GM21526 (cell line): ENCODE results near the gene GAS2L3.
A peak's percentile ranks its signal among the peaks of the same experiment; 100 is the strongest.
"Not testable (repeated sequence)": the region's sequence is repeated elsewhere in the genome, so short reads cannot be mapped to it uniquely, and the experiment has no call there.

Source experiments
- ATAC-seq: cut with Tn5 transposase; IDR thresholded peaks from one replicate; pipeline ENCODE4 v1.9.1; 2021; ENCODE audit warnings: moderate library complexity; ENCODE audit not compliant: unreplicated experiment, low FRiP score

The GAS2L3 gene

GRCh38 chr12:100573292-100574186 lies at the start of gene GAS2L3:
Gene GAS2L3 (plus strand): TSS chr12:100573684. CDS start chr12:100594905, 21,221 bp downstream.
- ATAC-seq, result peak; percentile 98

GRCh38 chr12:100528034-100528433 lies 45.5 kb upstream of the GAS2L3 start:
- ATAC-seq, result no peak

DNA sequence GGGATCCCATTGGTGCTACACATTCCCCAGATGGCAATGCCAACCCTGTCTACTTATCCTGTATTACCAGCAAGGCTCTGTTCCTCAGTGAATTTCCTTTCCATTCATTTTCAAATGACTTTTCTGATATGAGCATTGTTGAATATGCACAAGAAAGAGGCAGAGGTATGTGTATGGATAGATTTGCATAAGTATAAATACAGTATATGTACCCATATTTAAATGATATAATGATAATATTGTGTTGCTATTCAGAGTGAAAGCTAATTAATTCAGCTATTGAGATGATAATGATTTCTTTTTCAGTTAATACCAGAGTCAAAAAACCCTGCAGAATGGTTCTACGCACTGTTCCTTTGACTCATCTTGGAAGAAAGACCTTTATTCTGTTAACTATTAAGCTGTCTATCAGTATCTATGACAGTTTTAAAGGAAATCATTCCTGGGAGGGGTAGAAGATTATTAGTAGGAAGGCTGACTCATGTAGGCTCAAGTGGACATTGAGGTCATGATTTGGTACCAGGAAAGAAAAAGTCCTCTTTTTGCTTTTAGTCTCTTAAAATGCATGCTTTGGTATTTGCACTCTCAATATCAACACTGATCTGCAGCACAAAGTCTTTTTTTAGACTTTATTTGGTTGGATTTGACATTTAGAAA lies 44.9 kb upstream of the GAS2L3 start:
- ATAC-seq, result no peak

- ATAC-seq, result no peak
Observed at GRCh38 chr12:100529756-100530350, 43.6 kb upstream of the GAS2L3 start.

GRCh38 chr12:100533376-100533775 lies 40.1 kb upstream of the GAS2L3 start:
- no peak for ATAC-seq

GRCh38 chr12:100534625-100535227 lies 38.8 kb upstream of the GAS2L3 start:
- ATAC-seq, result no peak

DNA sequence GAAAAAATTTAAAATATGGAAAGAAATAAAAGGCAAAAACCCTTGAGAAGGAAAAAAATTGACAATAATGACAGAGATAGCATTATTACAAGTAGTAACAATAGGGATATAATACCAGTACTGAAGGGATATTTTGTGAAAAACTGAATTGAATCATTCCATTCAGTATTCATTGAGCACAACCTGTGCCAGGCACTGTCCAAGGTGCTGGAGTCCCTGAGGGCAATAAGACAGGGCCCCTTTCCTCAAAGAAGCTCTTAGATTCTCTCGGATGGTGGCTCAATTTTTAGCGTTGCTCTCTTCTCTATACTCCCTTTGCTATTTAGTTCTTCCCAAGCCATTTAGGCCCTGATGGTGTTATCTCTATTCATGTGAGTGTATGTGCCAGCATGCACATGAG lies 34.3 kb upstream of the GAS2L3 start:
- no peak for ATAC-seq

- no peak for ATAC-seq
Observed at GRCh38 chr12:100544165-100544564, 29.3 kb upstream of the GAS2L3 start.

GRCh38 chr12:100545092-100545491 lies 28.4 kb upstream of the GAS2L3 start:
- no peak for ATAC-seq

DNA sequence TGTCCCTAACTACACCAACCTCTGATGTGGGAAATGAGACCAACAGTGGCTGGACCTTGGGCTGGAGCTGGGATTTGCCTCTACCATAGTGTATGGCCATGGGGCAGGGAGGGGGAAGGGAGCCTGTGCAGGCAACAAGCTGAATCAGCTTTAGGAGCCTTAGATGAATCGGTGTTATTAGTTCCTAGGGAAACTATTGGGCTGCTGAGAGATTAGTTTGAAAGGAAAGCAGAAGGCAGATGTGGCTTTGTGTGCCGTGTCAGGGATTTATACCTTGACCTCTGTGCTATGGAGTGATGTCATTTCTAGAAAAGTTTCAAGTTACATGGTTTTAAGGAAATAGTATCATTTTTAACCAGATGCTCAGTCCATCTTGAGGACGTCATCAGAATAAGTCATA lies 19.5 kb upstream of the GAS2L3 start:
- ATAC-seq, result no peak

DNA sequence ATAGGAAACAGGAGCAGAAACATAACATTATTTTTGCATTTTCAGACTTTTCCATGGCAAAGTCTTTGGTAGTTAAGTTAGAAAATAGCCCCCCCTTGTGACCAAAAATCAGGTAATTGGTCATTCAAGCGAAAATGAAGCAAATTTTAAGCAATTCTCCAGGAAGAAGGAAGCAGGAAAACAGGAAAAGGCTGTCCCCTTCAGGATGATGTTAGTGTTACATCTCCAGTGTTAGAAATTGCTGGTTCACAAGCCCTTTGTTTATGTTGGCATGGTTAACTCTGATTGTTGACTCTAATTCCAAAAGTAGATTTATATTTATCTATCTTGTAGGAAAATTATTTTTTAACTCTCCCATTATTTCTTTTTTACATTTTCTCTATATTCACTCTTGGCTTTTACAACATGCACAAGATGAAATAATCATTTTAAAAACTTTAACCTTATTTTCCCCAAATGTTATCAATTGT lies 18.8 kb upstream of the GAS2L3 start:
- no peak for ATAC-seq

- ATAC-seq, result no peak
Observed at GRCh38 chr12:100555722-100556121, 17.8 kb upstream of the GAS2L3 start.

- no peak for ATAC-seq
Observed at GRCh38 chr12:100557357-100557756, 16.1 kb upstream of the GAS2L3 start.

DNA sequence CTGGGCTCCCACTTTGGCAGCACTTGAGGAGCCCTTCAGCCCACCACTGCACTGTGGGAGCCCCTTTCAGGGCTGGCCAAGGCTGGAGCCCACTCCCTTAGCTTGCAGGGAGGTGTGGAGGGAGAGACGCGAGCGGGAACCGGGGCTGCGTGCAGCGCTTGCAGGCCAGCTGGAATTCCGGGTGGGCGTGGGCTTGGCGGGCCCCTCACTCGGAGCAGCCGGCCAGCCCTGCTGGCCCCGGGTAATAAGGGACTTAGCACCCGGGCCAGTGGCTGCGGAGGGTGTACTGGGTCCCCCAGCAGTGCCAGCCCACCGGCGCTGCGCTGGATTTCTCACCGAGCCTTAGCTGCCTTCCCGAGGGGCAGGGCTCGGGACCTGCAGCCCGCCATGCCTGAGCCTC lies 14.2 kb upstream of the GAS2L3 start:
- ATAC-seq, result not testable (repeated sequence)

DNA sequence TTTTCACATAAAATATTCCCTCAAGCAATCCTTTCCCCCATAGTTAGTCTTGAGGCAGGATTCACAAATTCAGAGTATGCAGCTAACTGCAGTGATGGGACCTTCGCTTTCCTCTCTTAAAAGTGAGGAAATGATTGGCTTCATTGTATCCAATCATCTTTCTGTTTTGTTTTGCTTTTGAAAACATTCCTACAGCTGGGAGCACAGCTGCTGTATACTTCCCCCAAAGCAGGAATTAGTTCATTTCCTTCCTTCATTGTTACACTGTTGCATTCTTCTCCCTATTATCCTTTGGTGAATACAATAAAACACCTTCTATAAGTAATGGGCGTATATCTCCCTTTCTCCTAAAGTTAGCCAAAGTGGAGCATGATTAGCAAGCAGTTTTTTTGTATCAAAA lies 9.4 kb upstream of the GAS2L3 start:
- no peak for ATAC-seq

DNA sequence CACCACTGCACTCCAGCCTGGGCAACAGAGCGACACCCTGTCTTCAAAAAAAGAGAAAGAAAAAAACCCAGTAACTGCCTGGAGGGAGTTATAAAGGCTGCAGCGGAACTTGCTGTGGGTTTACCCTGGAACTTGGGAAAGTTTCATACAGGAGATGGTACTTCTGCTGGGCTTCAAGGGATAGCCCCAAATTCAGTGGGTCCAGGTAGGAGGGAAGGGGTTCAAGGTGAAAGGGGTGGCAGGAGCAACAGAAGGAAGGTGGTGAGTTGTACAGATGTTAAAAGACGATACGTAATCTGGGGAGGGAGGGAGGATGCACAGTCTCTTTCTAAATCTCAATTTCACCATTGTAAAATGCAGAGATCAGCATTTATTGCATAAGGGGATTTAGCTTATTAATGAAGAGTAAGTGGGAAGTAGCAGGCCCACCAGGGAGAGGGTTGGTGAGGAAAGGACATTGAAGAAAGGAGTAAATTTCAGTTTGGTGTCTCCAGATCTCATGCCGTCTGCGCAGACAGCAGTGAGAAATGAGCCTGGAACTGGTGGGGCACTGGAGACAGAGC lies 8.5 kb upstream of the GAS2L3 start:
- ATAC-seq, result no peak

DNA sequence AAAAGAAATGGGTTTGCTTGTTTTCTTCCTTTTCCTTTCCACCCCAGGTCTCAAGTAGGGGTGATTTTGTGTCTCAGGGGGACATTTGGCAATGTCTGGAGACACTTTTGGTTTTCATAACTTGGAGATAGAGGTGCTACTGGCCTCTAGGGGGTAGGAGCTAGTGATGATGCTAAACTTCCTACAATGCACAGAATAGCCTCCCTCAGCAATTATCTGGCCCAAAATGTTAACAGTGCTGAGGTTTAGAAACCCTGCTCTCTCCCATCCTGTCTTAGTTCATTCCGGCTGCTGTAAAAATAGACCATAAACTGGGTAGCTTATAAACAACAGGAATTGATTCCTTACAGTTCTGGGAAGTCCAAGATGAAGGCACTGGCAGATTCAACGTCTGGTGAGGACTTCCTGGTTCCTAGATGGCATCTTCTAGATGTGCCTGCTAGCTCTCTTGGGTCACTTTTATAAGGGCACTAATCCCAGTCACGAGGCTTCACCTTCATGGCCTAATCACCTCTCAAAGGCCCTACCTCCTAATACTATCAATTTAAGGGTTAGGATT lies 7.4 kb upstream of the GAS2L3 start:
- ATAC-seq, result no peak

- ATAC-seq, result peak; percentile 99
Observed at GRCh38 chr12:100566887-100567637, 6.4 kb upstream of the GAS2L3 start.

- no peak for ATAC-seq
Observed at GRCh38 chr12:100567945-100568344, 5.5 kb upstream of the GAS2L3 start.

DNA sequence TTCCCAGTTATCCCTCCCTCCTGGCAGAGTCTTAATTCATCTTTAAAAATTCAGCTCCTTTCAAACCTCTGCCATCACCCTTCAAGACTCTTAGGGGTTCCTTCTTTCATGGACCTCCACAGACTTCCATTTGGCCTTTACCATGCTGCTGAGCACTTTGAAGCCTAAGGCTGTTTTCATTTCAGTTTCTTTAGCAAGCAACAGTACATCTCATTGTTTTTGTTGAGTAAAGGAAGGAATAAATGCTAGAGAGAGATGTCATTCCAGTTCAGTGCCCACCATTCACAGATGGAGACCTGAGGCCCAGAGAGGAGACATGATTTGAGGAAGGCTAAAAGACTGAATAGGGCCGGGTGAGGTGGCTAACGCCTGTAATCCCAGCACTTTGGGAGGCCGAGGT lies 1.3 kb upstream of the GAS2L3 start:
- ATAC-seq, result no peak
